AG09319 (cell line): ENCODE data around the gene ACADSB.

ENCODE experiments used
- DNase-seq: peaks from one replicate; pipeline ENCODE4 v3.0.0-alpha.2; 2010; ENCODE audit warnings: low read depth; ENCODE audit errors: extremely low read depth
- TF ChIP-seq, protein P1 (sequence below): IDR thresholded peaks from 2 replicates; pipeline ENCODE4 v1.5.1; 2011; ENCODE audit warnings: low read depth, mild to moderate bottlenecking, inconsistent platforms, low read length, moderate library complexity

The ACADSB gene

DNA sequence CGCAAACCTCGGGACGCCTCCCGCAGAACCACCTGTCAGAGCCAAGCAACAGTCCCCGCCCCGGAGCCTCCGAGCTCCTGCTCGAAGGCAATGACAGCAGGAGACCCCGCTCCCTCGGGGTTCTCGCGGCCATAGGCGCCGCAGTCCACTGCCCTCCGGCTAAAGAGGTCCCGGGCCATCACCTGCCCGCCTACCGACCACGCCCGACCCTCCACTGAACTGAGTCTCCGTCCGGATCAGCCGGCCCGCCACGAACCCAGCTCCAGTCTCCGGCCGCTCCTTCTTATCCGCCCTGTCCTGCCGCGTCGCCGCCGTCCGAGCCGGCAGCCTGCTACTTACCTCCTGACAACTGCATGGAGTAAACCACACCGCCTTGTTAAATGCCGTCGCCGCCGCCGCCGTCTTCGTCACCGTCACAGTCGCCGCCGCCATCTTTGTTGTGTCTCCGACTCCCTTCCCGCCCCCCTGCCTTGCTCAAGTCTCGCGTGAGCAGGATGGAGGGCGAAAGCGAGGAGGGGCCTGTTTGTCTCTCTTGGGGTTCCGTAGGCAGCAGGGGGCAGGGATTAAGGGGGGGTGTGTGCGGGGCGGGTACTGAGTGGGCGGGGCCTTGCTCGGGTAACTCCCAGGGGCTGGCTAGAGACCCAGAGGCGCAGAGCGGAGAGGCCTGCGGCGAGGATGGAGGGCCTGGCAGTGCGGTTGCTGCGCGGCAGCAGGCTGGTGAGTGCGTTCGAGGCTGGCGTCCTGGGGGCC, at the start of gene ACADSB, which contains the start of gene IKZF5:
Gene ACADSB, plus strand, starts transcription at position 652 of the 750 bp plus-strand sequence. Its CDS starts 24 bp downstream, at position 676.
Gene IKZF5, minus strand, starts transcription at position 441 of the 750 bp plus-strand sequence. CDS start 10,170 bp downstream, outside the sequence.
- DNase-seq: peak; percentile 96
- TF ChIP-seq, protein P1, sequence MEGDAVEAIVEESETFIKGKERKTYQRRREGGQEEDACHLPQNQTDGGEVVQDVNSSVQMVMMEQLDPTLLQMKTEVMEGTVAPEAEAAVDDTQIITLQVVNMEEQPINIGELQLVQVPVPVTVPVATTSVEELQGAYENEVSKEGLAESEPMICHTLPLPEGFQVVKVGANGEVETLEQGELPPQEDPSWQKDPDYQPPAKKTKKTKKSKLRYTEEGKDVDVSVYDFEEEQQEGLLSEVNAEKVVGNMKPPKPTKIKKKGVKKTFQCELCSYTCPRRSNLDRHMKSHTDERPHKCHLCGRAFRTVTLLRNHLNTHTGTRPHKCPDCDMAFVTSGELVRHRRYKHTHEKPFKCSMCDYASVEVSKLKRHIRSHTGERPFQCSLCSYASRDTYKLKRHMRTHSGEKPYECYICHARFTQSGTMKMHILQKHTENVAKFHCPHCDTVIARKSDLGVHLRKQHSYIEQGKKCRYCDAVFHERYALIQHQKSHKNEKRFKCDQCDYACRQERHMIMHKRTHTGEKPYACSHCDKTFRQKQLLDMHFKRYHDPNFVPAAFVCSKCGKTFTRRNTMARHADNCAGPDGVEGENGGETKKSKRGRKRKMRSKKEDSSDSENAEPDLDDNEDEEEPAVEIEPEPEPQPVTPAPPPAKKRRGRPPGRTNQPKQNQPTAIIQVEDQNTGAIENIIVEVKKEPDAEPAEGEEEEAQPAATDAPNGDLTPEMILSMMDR: no peak

DNA sequence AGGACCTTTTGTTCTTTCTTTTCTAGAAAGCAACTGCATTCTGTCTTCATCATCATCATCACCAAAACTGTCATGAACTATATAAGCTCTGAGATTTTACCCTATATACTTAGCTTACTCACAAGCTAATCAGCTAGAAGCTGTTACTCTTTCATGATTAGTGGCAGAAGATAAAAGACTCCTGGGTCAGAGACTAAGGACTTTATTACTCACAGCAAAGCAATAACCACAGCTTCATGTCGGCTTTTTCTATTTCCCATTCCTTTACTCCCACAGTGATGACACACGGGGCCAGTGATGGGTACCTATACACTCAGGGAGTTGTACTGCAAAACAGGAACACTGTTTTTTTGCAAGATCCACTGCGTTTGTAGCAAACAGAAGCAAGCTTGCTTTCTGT, 46.4 kb upstream of the ACADSB start:
- DNase-seq: no peak
- TF ChIP-seq, protein P1: no peak

DNA sequence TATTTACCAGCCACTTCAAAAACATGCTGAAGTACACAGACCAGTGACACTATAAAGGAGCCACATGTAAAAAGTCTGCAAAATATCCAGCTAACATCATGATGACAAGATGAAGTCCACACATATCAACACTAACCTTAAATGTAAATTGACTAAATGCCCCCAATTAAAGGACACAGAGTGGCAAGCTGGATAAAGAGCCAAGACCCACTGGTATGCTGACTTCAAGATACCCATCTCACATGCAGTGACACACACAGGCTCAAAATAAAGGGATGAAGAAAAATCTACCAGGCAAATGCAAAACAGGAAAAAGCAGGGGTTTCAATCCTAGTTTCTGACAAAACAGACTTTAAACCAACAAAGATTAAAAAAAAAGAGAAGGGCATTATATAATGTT, 41.9 kb upstream of the ACADSB start:
- TF ChIP-seq, protein P1: no peak
- DNase-seq: no peak

DNA sequence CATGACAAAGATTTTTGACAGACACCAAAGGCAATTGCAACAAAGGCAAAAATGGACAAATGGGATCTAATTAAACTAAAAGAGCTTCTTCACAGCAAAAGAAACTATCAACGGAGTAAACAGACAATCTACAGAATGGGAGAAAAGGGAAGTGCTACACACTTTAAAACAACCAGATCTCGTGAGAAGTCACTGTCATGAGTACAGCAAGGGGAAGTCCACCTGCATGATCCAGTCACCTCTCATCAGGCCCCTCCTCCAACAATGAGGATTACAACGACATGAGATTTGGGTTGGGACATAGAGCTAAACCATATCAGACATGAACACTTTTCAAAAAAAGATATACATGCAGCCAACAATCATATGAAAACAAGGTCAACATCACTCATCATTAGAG, 40.1 kb upstream of the ACADSB start:
- TF ChIP-seq, protein P1: no peak
- DNase-seq: no peak

DNA sequence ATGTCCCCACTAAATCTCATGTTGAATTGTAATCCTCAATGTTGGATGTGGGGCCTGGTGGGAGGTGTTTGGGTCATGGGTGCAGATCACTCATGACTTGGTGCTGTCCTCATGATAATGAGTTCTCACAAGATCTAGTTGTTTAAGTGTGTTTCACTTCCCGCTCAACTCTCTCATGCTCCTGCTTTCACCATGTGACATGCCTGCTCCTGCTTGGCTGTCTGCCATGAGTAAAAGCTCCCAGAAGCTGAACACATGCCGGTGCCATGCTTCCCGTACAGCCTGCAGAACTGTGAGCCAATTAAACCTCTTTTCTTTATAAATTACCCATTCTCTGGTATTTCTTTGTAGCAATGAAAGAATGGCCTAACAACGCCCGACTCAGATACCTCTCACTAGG, 34.8 kb upstream of the ACADSB start:
- no peak for DNase-seq
- TF ChIP-seq, protein P1: no peak

DNA sequence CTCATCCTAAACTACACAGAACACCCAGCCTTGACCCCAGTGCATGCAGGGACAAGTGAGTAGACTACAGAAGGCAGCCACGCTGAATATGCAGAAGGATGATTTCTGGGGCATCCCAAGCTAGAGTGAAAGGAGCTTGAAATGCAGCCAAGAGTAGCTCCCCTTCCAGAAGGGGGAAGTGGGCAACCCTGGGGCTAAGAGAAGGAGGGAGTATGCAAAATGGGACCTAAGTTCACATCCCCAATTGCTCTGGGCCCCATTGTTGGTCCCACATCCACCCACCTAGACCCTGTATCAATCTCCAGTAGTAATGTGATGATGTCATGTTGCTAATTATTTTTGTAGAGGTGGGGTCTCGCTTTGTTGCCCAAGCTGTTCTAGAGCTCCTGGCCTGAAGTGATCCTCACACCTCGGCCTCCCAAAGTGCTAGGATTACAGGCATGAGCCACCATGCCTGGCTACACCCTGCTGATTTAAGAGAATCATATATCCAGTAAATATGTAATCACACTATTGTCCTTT, 34.2 kb upstream of the ACADSB start:
- no peak for DNase-seq
- TF ChIP-seq, protein P1: no peak
